Panc1 (cell line): ENCODE data around the gene PCSK7. TPM values are rescaled to one million over a fixed set of nuclear protein-coding genes. Genes with fewer than 3 reads are reported as not detected.

Experiments used
- ATAC-seq: fragments of 200-7000 bp; cut with Tn5 transposase; 2 replicates; pipeline ENCODE4 v1.9.1; 2020; ENCODE audit warnings: mild to moderate bottlenecking, moderate library complexity
- BruUV-seq: library from RNA; stranded (reverse); fragments of 400-500 nt; replicated peaks from 2 replicates; lab custom pipeline; 2021; lab: Mats Ljungman, UMichigan
- CTCF ChIA-PET: fragments of 300-600 bp; sonication (Branson Sonifier 250); formaldehyde crosslinking; loops from one replicate; lab custom pipeline; 2022; ENCODE audit warnings: antibody characterized with exemption; lab: Charles Lee
- POLR2A ChIA-PET: fragments of 300-600 bp; sonication (Branson Sonifier 250); formaldehyde crosslinking; loops from one replicate; lab custom pipeline; 2022; ENCODE audit warnings: antibody characterized with exemption; lab: Charles Lee
- DNase-seq: peaks from one replicate; pipeline ENCODE4 v3.0.0-alpha.2; 2010; ENCODE audit warnings: low read depth, low spot score
- H3K27ac ChIP-seq: 2 replicates; pipeline ENCODE4 v1.5.1; 2011; ENCODE audit warnings: mild to moderate bottlenecking, low read length, inconsistent platforms
- H3K27me3 ChIP-seq: fragments of 200-500 bp; sonication (Bioruptor generic); 2 replicates; pipeline ENCODE4 v1.6.0; 2014; ENCODE audit warnings: low read length, inconsistent platforms; ENCODE audit not compliant: control insufficient read depth, insufficient read depth
- H3K36me3 ChIP-seq: fragments of 200-500 bp; sonication (Bioruptor generic); 2 replicates; pipeline ENCODE4 v1.5.1; 2014; ENCODE audit warnings: inconsistent platforms, mild to moderate bottlenecking, low read length, moderate library complexity; ENCODE audit not compliant: control insufficient read depth, insufficient read depth
- H3K4me1 ChIP-seq: 2 replicates; pipeline ENCODE4 v1.5.1; 2011; ENCODE audit warnings: inconsistent platforms, mild to moderate bottlenecking, low read length, moderate library complexity; ENCODE audit not compliant: control insufficient read depth, insufficient read depth
- H3K4me3 ChIP-seq, 2 experiments: 2 replicates each; pipeline ENCODE4 v1.5.1; 2011 to 2012; ENCODE audit warnings: low read depth in 2 of 2, low read length in 2 of 2, mild to moderate bottlenecking in 2 of 2, inconsistent platforms in 1 of 2, moderate library complexity in 1 of 2
- H3K9me3 ChIP-seq: fragments of 200-500 bp; sonication (Bioruptor generic); 2 replicates; pipeline ENCODE4 v1.5.1; 2014; ENCODE audit warnings: low read depth, mild to moderate bottlenecking, inconsistent platforms, low read length, moderate library complexity; ENCODE audit not compliant: control insufficient read depth, insufficient read depth
- POLR2AphosphoS5 ChIP-seq: IDR thresholded peaks from 2 replicates; pipeline ENCODE4 v1.6.1; 2012; ENCODE audit warnings: mild to moderate bottlenecking, low read depth, low read length, moderate library complexity
- SIN3A ChIP-seq: IDR thresholded peaks from 2 replicates; pipeline ENCODE4 v1.6.1; 2012; ENCODE audit warnings: low read depth, mild to moderate bottlenecking, low read length, moderate library complexity, borderline replicate concordance; ENCODE audit not compliant: insufficient read depth
- TCF7L2 ChIP-seq: IDR thresholded peaks from 2 replicates; pipeline ENCODE4 v1.6.1; 2011; ENCODE audit warnings: mild to moderate bottlenecking, low read depth, low read length, inconsistent platforms
- in situ Hi-C: cut with HindIII; loops from 2 replicates; pipeline ENCODE4 v1.10.0; 2016; ENCODE audit warnings: low sequenced_read_pairs, low pct_unique_long_range_greater_than_20kb
- intact Hi-C: fragments of 100-400 bp; cut with micrococcal nuclease; formaldehyde crosslinking; loops from one replicate; pipeline ENCODE4 v1.10.0; 2022; ENCODE audit not compliant: unreplicated experiment
- total RNA-seq: library from RNA; stranded (reverse); gene quantifications from one replicate; pipeline ENCODE4 v1.2.1, GENCODE V29; 2021; ENCODE audit not compliant: unreplicated experiment
- TF ChIP-seq, protein P1 (sequence below), 2 experiments: IDR thresholded peaks; 2 replicates each; pipeline ENCODE4 v1.6.1; 2011 to 2012; ENCODE audit warnings: low read depth in 2 of 2, control low read depth in 1 of 2, low read length in 1 of 2, mild to moderate bottlenecking in 1 of 2, moderate library complexity in 1 of 2; ENCODE audit not compliant: insufficient read depth in 1 of 2
- TF ChIP-seq, protein P2 (sequence below): fragments of 450-650 bp; IDR thresholded peaks from 2 replicates; pipeline ENCODE4 v1.5.1; 2017; ENCODE audit warnings: mild to moderate bottlenecking

PCSK7 gene
- total RNA-seq, 1 experiment from 2014 or later, result 60.6 TPM

DNA sequence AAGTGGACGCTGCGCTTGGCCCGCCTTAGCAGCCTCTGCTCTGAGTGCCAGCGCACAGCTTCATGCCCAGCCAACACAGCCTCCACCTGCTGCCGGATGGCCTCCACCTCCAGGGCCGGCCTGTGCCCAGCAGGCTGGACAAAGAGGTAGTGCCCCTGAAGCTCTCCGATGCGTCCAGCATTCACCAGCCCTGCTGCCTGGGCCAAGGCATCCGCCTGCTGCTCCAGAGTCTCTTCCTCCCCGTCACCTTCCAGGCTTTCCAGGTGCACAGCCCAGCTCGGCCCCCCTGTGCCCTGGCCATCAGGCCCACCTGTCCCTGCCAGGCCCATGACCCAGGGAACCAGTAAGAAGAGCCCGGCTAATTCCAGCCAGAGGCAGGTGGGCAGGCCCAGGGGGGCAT lies 2.5 kb downstream of the PCSK7 start:
- no TSS peak for BruUV-seq

DNA sequence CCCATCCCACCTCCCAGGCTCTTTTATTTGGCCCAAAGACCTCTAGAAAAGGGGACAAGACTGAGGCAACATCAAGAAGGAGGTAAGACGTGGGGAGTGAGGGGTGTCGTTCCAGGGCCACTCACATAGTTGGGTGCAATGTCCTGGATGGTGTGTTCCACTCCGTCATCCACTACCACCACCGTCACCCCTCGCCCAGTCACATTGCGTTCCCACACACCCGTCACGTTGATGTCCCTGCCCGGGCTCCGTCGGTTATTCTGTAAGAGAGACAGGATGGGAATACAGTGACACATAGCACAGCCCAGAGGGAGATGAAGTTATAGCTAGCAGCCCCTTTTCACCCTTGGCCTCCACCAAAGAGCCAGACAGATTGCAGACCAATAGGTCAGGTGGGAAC lies 3.8 kb downstream of the PCSK7 start:
- in situ Hi-C loops, result no loop called here

More for the DNA sequence above, 2.5 kb downstream of the PCSK7 start:
- ATAC-seq, result no peak
- no peak for DNase-seq
- Histone ChIP-seq H3K36me3 (no peaks in the 10 kb centered on the region; the same call in none of the 2 replicates), H3K27me3 (no peaks in the 10 kb centered on the region), H3K9me3 (no peaks in the 10 kb centered on the region), H3K4me3 (no peak overlapping the region), H3K4me1 (peaks cover 25% of the 10 kb centered on the region), H3K27ac (no peak overlapping the region)
- intact Hi-C loops (loop anchor here (10.0 kb wide), 2 partner anchors 55 to 345 kb away; partner anchors contain the start of gene SIDT2), in situ Hi-C loops (no loop called here)
- POLR2A ChIA-PET, result no interaction called here
- TF ChIP-seq, protein P1, sequence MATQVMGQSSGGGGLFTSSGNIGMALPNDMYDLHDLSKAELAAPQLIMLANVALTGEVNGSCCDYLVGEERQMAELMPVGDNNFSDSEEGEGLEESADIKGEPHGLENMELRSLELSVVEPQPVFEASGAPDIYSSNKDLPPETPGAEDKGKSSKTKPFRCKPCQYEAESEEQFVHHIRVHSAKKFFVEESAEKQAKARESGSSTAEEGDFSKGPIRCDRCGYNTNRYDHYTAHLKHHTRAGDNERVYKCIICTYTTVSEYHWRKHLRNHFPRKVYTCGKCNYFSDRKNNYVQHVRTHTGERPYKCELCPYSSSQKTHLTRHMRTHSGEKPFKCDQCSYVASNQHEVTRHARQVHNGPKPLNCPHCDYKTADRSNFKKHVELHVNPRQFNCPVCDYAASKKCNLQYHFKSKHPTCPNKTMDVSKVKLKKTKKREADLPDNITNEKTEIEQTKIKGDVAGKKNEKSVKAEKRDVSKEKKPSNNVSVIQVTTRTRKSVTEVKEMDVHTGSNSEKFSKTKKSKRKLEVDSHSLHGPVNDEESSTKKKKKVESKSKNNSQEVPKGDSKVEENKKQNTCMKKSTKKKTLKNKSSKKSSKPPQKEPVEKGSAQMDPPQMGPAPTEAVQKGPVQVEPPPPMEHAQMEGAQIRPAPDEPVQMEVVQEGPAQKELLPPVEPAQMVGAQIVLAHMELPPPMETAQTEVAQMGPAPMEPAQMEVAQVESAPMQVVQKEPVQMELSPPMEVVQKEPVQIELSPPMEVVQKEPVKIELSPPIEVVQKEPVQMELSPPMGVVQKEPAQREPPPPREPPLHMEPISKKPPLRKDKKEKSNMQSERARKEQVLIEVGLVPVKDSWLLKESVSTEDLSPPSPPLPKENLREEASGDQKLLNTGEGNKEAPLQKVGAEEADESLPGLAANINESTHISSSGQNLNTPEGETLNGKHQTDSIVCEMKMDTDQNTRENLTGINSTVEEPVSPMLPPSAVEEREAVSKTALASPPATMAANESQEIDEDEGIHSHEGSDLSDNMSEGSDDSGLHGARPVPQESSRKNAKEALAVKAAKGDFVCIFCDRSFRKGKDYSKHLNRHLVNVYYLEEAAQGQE (IDR thresholded peaks at IDR 0.05; ENCODE audit: insufficient read depth in 1 of 2, low read depth in 2 of 2, low read length in 1 of 2), result no peak
- TF ChIP-seq SIN3A, result no peak
- TF ChIP-seq TCF7L2, result no peak
- TF ChIP-seq, protein P2, sequence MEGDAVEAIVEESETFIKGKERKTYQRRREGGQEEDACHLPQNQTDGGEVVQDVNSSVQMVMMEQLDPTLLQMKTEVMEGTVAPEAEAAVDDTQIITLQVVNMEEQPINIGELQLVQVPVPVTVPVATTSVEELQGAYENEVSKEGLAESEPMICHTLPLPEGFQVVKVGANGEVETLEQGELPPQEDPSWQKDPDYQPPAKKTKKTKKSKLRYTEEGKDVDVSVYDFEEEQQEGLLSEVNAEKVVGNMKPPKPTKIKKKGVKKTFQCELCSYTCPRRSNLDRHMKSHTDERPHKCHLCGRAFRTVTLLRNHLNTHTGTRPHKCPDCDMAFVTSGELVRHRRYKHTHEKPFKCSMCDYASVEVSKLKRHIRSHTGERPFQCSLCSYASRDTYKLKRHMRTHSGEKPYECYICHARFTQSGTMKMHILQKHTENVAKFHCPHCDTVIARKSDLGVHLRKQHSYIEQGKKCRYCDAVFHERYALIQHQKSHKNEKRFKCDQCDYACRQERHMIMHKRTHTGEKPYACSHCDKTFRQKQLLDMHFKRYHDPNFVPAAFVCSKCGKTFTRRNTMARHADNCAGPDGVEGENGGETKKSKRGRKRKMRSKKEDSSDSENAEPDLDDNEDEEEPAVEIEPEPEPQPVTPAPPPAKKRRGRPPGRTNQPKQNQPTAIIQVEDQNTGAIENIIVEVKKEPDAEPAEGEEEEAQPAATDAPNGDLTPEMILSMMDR, result no peak
- no peak for TF ChIP-seq POLR2AphosphoS5
- CTCF ChIA-PET, result no interaction called here

More for the DNA sequence above, 3.8 kb downstream of the PCSK7 start:
- DNase-seq (no peak), ATAC-seq (no peak)
- intact Hi-C loops, result loop anchor here (10.0 kb wide), 2 partner anchors 53 to 343 kb away; partner anchors contain the start of gene SIDT2
- no peak overlapping the region for H3K4me3 ChIP-seq
- POLR2A ChIA-PET, result no interaction called here
- no peaks in the 10 kb centered on the region for H3K9me3 ChIP-seq
- no peaks in the 10 kb centered on the region for H3K27me3 ChIP-seq
- H3K36me3 ChIP-seq, result no peaks in the 10 kb centered on the region; the same call in 1 of the 2 replicates
- no peak overlapping the region for H3K27ac ChIP-seq
- TF ChIP-seq SIN3A (no peak), POLR2AphosphoS5 (no peak)
- TF ChIP-seq, protein P1 (IDR thresholded peaks at IDR 0.05; ENCODE audit: insufficient read depth in 1 of 2, low read depth in 2 of 2, low read length in 1 of 2), result no peak
- TF ChIP-seq, protein P2, result no peak
- BruUV-seq, result no TSS peak
- peaks cover 12% of the 10 kb centered on the region for H3K4me1 ChIP-seq
- CTCF ChIA-PET, result no interaction called here
